ENCODE results near the gene NEBL. TPM values are rescaled to one million over a fixed set of nuclear protein-coding genes. Genes with fewer than 3 reads are reported as not detected.

Gene NEBL
- total RNA-seq, 2 donors from 2014 or later: 14.1 to 26.6 TPM

GRCh38 chr10:20927456-20927855 lies 30.3 kb upstream of the NEBL start:
- TF ChIP-seq, protein P1, sequence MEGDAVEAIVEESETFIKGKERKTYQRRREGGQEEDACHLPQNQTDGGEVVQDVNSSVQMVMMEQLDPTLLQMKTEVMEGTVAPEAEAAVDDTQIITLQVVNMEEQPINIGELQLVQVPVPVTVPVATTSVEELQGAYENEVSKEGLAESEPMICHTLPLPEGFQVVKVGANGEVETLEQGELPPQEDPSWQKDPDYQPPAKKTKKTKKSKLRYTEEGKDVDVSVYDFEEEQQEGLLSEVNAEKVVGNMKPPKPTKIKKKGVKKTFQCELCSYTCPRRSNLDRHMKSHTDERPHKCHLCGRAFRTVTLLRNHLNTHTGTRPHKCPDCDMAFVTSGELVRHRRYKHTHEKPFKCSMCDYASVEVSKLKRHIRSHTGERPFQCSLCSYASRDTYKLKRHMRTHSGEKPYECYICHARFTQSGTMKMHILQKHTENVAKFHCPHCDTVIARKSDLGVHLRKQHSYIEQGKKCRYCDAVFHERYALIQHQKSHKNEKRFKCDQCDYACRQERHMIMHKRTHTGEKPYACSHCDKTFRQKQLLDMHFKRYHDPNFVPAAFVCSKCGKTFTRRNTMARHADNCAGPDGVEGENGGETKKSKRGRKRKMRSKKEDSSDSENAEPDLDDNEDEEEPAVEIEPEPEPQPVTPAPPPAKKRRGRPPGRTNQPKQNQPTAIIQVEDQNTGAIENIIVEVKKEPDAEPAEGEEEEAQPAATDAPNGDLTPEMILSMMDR (IDR thresholded peaks at IDR 0.05): no peak
- intact Hi-C loops (cut with DNase I): no loop called here
- DNase-seq: no peak
- Histone ChIP-seq H3K27ac (no peak overlapping the region), H3K4me3 (no peak overlapping the region), H3K36me3 (no peaks in the 10 kb centered on the region), H3K9me3 (no peaks in the 10 kb centered on the region), H3K4me1 (no peaks in the 10 kb centered on the region), H3K27me3 (no peaks in the 10 kb centered on the region), H3K9ac (ENCODE audit: low read depth in 2 of 2, low read length in 2 of 2) (no peak overlapping the region)

DNA sequence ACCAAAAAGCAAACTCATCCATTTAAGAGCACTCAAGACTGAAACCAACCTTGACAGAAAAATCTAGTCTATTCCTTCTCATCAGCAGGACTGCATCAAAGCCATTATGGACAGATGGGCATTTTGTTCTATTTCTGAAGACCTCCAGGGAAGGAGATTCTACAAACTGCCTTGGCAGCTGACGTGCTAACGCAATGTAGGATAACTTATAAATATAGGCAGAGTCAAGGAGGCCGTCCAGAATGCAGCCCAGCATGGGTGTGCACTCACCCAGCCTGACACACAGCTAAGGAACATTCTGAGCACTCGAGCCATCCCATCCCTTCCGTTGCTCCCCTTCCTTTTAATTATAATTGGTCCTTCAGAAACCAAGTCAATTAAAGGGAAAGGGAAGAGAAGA lies 25.3 kb upstream of the NEBL start:
- Histone ChIP-seq H3K4me3 (no peak overlapping the region), H3K9ac (ENCODE audit: low read depth in 2 of 2, low read length in 2 of 2) (no peak overlapping the region), H3K9me3 (no peaks in the 10 kb centered on the region)

DNA sequence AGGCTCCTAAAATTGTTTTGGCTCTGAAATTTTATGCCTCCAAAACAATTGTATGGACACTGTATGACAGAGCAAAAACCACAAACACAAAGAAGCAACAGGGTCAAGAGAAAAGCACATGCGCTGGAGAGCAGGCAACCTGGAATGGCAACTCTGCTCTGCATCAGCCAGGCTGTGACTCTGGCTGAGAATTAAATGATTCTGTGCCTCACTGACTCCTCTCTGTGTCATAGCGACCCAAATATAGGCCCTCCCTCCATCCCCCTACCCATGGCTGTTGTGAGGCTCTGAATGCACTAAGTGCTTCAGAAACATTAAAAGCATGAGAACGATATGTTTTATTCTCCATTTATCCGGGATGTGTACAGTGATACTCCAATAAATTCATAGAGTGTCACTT lies 24.9 kb upstream of the NEBL start:
- intact Hi-C loops (cut with DNase I): no loop called here
- H3K27ac ChIP-seq: no peak overlapping the region
- no peak for DNase-seq
- H3K27me3 ChIP-seq: no peaks in the 10 kb centered on the region
- no peaks in the 10 kb centered on the region for H3K4me1 ChIP-seq
- H3K36me3 ChIP-seq: no peaks in the 10 kb centered on the region
- H3K4me3 ChIP-seq: no peak overlapping the region
- H3K9ac ChIP-seq (ENCODE audit: low read depth in 2 of 2, low read length in 2 of 2): no peak overlapping the region
- no peaks in the 10 kb centered on the region for H3K9me3 ChIP-seq
- TF ChIP-seq, protein P1 (IDR thresholded peaks at IDR 0.05): no peak

More for the DNA sequence above, 25.3 kb upstream of the NEBL start:
- no peak for DNase-seq
- Histone ChIP-seq H3K4me1 (no peaks in the 10 kb centered on the region), H3K27me3 (no peaks in the 10 kb centered on the region), H3K36me3 (no peaks in the 10 kb centered on the region), H3K27ac (no peak overlapping the region)
- TF ChIP-seq, protein P1 (IDR thresholded peaks at IDR 0.05): no peak
- intact Hi-C loops (cut with DNase I): no loop called here

DNA sequence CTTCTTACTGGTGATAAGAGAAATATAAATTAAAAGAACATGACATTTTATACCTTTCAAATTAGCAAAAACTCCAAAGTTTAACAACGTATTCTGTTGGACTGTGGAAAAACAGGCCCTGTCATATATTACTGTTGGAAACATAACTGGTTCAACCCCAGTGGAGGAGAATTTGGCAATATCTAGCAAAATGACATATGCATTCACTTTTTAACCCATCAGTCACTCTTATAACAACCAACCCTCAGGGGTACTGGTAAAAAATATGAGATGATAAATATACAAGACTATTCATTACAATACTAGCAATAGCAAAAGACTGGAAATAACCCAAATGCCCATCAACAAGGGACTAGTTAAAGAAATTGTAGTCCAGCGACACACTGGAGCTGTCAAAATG lies 22.9 kb upstream of the NEBL start:
- Histone ChIP-seq H3K9me3 (no peaks in the 10 kb centered on the region), H3K9ac (ENCODE audit: low read depth in 2 of 2, low read length in 2 of 2) (no peak overlapping the region), H3K4me3 (no peak overlapping the region), H3K4me1 (no peaks in the 10 kb centered on the region), H3K27me3 (no peaks in the 10 kb centered on the region), H3K27ac (no peak overlapping the region), H3K36me3 (no peaks in the 10 kb centered on the region)
- intact Hi-C loops (cut with DNase I): no loop called here
- DNase-seq: no peak
- TF ChIP-seq, protein P1 (IDR thresholded peaks at IDR 0.05): no peak

- TF ChIP-seq, protein P1 (IDR thresholded peaks at IDR 0.05): no peak
- no peak for DNase-seq
- Histone ChIP-seq H3K9me3 (no peaks in the 10 kb centered on the region), H3K9ac (ENCODE audit: low read depth in 2 of 2, low read length in 2 of 2) (no peak overlapping the region), H3K36me3 (no peaks in the 10 kb centered on the region), H3K4me3 (no peak overlapping the region), H3K27me3 (no peaks in the 10 kb centered on the region), H3K4me1 (no peaks in the 10 kb centered on the region), H3K27ac (no peak overlapping the region)
- intact Hi-C loops (cut with DNase I): no loop called here
Measured at GRCh38 chr10:20919481-20919880, 22.4 kb upstream of the NEBL start.

GRCh38 chr10:20916976-20917375 lies 19.9 kb upstream of the NEBL start:
- H3K9me3 ChIP-seq: no peaks in the 10 kb centered on the region
- no peaks in the 10 kb centered on the region for H3K4me1 ChIP-seq
- TF ChIP-seq, protein P1 (IDR thresholded peaks at IDR 0.05): no peak
- DNase-seq: no peak
- intact Hi-C loops (cut with DNase I): no loop called here
- H3K27ac ChIP-seq: no peak overlapping the region
- no peak overlapping the region for H3K9ac ChIP-seq (ENCODE audit: low read depth in 2 of 2, low read length in 2 of 2)
- H3K4me3 ChIP-seq: no peak overlapping the region
- no peaks in the 10 kb centered on the region for H3K27me3 ChIP-seq
- H3K36me3 ChIP-seq: no peaks in the 10 kb centered on the region

Measured in colonic mucosa (tissue), 4 donors.